Left ventricle myocardium inferior (tissue), 1 donor: ENCODE measurements around the gene PLXNA4. TPM values are rescaled to one million over a fixed set of nuclear protein-coding genes. Genes with fewer than 3 reads are reported as not detected.

Experiments used
- DNase-seq: peaks from one replicate; pipeline ENCODE4 v3.0.0-alpha.2; 2020
- H3K27ac ChIP-seq: fragments of 200-600 bp; replicated peaks from 2 replicates; pipeline ENCODE4 v1.8.0; 2021
- H3K27me3 ChIP-seq: fragments of 200-600 bp; 2 replicates; pipeline ENCODE4 v1.8.0; 2021; ENCODE audit warnings: low read depth
- H3K36me3 ChIP-seq: fragments of 200-600 bp; 2 replicates; pipeline ENCODE4 v1.8.0; 2021
- H3K4me1 ChIP-seq: fragments of 200-600 bp; 2 replicates; pipeline ENCODE4 v1.8.0; 2021
- H3K4me3 ChIP-seq: fragments of 200-600 bp; 2 replicates; pipeline ENCODE4 v1.8.0; 2021; ENCODE audit warnings: mild to moderate bottlenecking, moderate library complexity
- H3K9me3 ChIP-seq: fragments of 200-600 bp; replicated peaks from 2 replicates; pipeline ENCODE4 v1.8.0; 2021
- CTCF ChIP-seq: fragments of 200-600 bp; IDR thresholded peaks from 2 replicates; pipeline ENCODE4 v1.8.0; 2021; ENCODE audit warnings: antibody characterized with exemption, mild to moderate bottlenecking, borderline replicate concordance
- intact Hi-C: fragments of 100-400 bp; cut with micrococcal nuclease; formaldehyde crosslinking; loops from one replicate; pipeline ENCODE4 v1.11.0; 2022
- total RNA-seq: library from RNA; stranded (reverse); fragmentation: NEBNext Ultra II Directional; extraction: Animal tissue kit (Norgen Biotek cat#: 25700); gene quantifications from one replicate; pipeline ENCODE4 v1.2.1, GENCODE V29; 2021
- donor health status: DM: no; HTN: yes; CAD: no; lungs with severe emphysema.

Gene PLXNA4
- total RNA-seq, 1 donor from 2014 or later, result 18.1 TPM

GRCh38 chr7:132105096-132105495 is 471.2 kb downstream of the PLXNA4 start:
- H3K36me3 ChIP-seq, result no peaks in the 10 kb centered on the region
- intact Hi-C loops, result no loop called here
- DNase-seq, result no peak
- H3K27ac ChIP-seq, result no peak overlapping the region
- H3K9me3 ChIP-seq, result no peaks in the 10 kb centered on the region
- H3K4me3 ChIP-seq, result no peak overlapping the region
- no peaks in the 10 kb centered on the region for H3K4me1 ChIP-seq
- no peak for TF ChIP-seq CTCF
- no peaks in the 10 kb centered on the region for H3K27me3 ChIP-seq

- intact Hi-C loops, result no loop called here
- H3K27ac ChIP-seq, result no peak overlapping the region
- DNase-seq, result no peak
Measured at GRCh38 chr7:132103718-132104117, 472.6 kb downstream of the PLXNA4 start.

GRCh38 chr7:132102942-132103341 is 473.3 kb downstream of the PLXNA4 start:
- H3K4me3 ChIP-seq, result no peak overlapping the region
- no peak for TF ChIP-seq CTCF
- no peaks in the 10 kb centered on the region for H3K4me1 ChIP-seq
- H3K27ac ChIP-seq, result no peak overlapping the region
- H3K36me3 ChIP-seq, result no peaks in the 10 kb centered on the region
- DNase-seq, result no peak
- intact Hi-C loops, result no loop called here
- no peaks in the 10 kb centered on the region for H3K9me3 ChIP-seq
- H3K27me3 ChIP-seq, result no peaks in the 10 kb centered on the region

More at GRCh38 chr7:132103718-132104117, 472.6 kb downstream of the PLXNA4 start:
- no peak overlapping the region for H3K4me3 ChIP-seq
- no peaks in the 10 kb centered on the region for H3K36me3 ChIP-seq
- no peaks in the 10 kb centered on the region for H3K27me3 ChIP-seq
- H3K4me1 ChIP-seq, result no peaks in the 10 kb centered on the region
- TF ChIP-seq CTCF, result no peak
- no peaks in the 10 kb centered on the region for H3K9me3 ChIP-seq

- TF ChIP-seq CTCF, result no peak
- Histone ChIP-seq H3K27me3 (no peaks in the 10 kb centered on the region), H3K4me3 (no peak overlapping the region), H3K36me3 (no peaks in the 10 kb centered on the region), H3K4me1 (no peaks in the 10 kb centered on the region), H3K9me3 (no peaks in the 10 kb centered on the region), H3K27ac (no peak overlapping the region)
- DNase-seq, result no peak
- intact Hi-C loops, result no loop called here
Measured at GRCh38 chr7:132102391-132102790, 473.9 kb downstream of the PLXNA4 start.

GRCh38 chr7:132100981-132101380 is 475.3 kb downstream of the PLXNA4 start:
- DNase-seq, result no peak

More at GRCh38 chr7:132100981-132101380, 475.3 kb downstream of the PLXNA4 start:
- no peaks in the 10 kb centered on the region for H3K36me3 ChIP-seq
- intact Hi-C loops, result no loop called here
- H3K4me3 ChIP-seq, result no peak overlapping the region
- H3K4me1 ChIP-seq, result no peaks in the 10 kb centered on the region
- H3K27ac ChIP-seq, result no peak overlapping the region
- no peaks in the 10 kb centered on the region for H3K27me3 ChIP-seq
- H3K9me3 ChIP-seq, result no peaks in the 10 kb centered on the region
- TF ChIP-seq CTCF, result no peak
